GM19463 (cell line): ENCODE data around the gene NAA10.

Source experiments
- ATAC-seq: cut with Tn5 transposase; IDR thresholded peaks from one replicate; pipeline ENCODE4 v1.9.1; 2021; ENCODE audit warnings: mild to moderate bottlenecking, moderate library complexity; ENCODE audit not compliant: unreplicated experiment

Gene NAA10

GRCh38 chrX:153911798-153912197 lies 23.0 kb downstream of the NAA10 start:
- no peak for ATAC-seq

DNA sequence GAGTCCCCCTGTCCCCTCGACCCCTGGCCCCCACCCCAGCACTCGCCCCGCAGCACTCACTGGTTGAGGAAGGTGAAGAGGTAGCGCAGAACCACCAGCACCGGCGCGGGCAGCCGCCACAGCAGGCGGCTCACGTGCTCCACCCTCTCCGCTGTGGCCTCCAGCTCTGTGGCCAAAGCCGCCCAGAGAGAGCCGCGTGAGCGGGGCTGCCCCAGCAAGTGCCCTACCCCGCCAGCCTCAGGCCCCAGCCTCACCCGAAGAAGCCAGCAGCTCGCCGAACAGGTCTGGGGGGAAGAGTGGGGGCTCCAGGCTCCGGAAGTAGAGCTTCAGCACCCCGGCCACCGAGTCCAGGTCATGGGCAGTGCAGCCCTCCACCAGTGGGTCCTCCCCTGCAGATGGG lies 24.4 kb downstream of the NAA10 start:
- ATAC-seq, result no peak

DNA sequence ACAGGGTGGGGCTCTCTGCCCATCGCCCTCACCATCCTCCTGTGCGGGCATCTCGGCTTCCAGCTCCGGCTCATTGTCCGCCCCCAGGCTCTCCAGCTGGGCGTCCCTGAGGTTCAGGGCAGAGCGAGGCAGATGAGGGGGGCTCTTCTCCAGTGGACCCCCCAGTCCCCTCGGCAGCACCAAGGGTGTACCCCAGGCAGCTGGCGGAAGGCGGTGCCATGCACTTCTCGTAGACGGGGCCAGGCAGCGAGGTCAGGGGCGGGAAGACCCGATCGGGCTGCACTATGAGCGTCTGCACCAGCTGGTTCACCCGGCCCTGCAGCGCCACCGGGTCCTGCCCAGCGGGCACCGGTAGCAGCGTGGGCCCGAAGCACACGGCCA lies 24.9 kb downstream of the NAA10 start:
- ATAC-seq, result no peak

- no peak for ATAC-seq
These were observed 25.5 kb downstream of the NAA10 start for GRCh38 chrX:153909024-153909979.

DNA sequence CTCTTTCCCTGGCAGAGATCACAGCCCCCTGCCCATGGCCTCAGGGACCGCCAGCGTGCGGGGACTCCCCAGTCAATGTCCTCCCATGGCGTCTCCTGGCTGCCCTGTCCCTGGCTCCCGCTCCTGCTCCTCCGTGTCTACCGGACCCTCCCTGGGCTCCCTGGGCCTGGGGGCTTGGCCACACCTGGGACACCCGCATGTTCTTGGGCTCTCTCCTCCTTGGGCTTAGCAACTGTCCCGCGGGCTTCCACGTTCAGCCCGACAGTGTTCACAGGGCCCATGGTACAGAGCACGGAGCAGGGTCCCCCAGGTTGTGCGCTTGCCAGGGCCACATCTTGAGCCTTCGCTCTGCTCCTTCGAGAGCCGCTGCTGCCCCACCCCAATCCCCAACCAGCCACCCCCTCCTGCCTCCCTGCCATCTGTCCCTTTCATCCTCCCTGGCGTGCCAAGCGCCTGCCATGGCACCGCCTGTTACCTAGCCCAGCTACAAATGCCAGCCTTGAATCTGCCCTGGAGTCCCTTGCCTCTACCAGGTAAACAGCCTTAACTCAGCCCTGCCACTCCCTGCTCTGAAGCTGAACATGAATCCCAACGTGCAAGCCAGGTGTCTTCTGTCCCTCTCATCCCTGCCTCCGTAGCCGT lies 26.5 kb downstream of the NAA10 start:
- no peak for ATAC-seq

DNA sequence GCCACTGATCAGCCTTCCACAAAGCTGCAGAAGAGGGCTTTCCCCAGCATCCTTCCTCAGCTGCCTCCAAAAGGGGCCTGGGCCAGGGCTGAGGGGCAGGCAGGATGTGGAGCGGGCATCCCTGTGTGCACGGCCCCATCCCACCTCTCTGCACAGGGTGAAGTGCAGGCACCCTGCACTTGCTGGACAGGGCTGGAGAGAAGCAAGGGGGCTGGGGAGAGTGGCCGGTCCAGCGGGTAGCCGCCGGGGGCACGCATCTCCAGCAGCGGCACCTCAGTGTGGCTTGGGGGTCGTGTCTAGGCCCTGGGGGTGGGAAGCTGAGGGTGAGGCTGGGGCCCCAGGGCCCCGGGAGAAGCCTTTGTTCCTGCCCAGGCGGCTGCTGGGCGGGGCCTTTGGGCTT lies 27.4 kb downstream of the NAA10 start:
- ATAC-seq, result no peak

GRCh38 chrX:153906126-153906917 lies 28.5 kb downstream of the NAA10 start:
- no peak for ATAC-seq

DNA sequence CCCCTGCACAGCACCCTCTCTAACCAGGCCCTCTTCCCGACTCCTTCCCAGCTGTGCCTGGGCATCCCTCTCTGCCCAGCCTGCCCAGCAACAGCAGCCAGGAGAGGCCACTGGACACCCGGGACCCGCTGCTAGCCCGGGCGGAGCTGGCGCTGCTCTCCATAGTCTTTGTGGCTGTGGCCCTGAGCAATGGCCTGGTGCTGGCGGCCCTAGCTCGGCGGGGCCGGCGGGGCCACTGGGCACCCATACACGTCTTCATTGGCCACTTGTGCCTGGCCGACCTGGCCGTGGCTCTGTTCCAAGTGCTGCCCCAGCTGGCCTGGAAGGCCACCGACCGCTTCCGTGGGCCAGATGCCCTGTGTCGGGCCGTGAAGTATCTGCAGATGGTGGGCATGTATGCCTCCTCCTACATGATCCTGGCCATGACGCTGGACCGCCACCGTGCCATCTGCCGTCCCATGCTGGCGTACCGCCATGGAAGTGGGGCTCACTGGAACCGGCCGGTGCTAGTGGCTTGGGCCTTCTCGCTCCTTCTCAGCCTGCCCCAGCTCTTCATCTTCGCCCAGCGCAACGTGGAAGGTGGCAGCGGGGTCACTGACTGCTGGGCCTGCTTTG lies 29.2 kb downstream of the NAA10 start:
- no peak for ATAC-seq

DNA sequence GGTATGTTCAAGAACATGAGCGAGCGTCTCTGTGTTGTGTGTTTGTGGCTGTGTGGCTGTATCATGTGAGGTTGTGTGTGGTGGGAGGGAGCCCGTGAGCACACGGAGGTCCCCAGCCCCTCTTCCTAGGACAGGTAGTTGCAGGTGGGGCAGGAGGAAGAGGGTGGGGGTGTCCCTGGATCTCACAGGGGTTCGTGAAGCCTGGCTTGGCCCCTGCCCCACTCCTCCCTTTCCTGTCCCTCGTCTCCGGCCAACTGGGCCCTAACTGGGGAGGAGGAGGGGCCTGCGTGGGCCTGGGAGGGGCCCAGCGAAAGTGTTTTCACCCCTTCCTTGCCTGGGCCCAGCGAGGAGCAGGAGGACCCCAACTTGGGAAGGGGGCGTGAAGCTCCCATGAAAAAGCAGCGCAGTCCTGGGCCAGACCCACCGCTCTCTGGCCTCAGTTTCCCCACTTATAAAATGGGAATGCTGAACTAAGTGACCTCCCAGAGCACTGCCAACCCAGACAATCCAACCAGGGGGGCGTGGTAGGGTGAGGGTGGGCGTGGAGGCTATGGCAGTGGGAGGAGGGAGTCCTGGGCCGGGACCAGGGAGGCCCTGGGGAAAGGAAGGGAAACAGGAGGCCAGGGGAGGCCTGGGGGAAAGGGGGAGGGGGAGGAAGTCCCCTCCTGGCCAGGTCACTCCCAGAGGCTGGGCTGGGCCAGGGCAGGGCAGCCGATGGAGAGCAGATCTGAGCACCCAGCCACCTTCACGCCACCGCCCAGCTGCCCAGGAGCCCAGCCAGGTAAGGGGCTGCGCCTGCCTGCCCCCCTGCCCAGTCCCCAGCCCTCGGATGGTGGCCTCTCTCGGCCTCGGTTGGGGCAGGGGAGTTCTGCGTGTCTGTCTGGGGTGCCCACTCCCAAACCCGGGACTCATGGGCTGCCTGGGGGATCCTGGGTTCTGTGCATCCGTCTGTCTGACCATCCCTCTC lies 30.6 kb downstream of the NAA10 start, which contains the start of gene AVPR2:
Gene AVPR2, plus strand, starts transcription at position 683 of the 967 bp plus-strand sequence. CDS start 473 bp downstream, outside the sequence.
- no peak for ATAC-seq

DNA sequence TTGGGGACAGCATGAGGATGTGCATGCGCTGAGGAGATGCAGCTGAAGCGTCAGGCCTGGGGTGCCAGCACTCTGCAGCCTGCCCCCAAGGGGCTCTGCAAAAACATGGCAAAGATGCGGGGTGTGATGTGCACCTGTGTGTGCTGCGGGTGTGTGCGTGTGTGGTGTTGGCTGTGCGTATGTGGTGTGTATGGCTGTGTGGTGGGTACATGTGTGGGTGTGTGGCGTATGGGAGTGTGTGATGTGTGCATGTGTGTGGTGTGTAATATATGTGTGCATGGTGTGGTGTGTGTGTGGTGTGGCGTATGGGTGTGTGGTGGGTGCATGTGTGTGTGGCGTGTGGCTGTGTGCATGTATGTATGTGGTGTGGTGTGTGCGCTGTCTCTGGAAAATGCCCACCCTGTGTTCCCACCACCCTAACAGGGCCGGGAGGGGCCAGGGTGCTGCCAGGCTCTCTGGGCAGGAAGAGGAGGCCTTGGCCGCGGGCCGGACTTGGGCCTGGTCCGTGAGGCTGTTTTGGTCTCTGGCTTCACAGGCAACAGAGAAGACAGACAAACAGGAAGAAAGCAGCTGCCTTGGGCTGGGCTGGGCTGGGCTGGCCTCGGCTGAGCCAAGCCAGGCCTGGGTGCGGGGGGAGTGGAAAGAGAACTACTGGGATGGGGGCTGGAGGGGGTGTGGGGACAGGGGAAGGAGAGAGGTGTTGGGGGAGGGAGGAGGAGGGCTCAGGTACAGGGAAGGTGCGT lies 31.4 kb downstream of the NAA10 start:
- no peak for ATAC-seq

DNA sequence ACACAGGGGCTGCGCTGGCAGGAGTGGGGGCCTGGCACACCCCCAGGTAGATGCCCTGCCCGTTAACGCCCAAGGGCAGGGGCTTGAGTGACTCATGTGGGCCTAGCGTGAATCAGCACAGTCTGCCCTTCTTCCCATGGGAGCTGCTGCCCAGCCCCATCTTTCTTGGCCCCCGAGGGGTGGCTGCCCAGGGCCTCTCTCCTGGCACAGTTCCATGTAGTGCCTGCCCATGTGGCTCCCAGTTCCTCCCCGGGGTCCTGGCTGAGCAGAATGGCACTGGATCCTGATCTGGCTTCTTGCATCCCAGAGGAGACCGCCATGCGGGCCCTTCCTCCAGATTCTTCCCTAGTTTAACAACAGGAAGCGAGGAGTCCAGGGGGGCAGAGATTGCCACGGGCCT lies 32.5 kb downstream of the NAA10 start:
- ATAC-seq, result no peak

- no peak for ATAC-seq
These were observed 33.1 kb downstream of the NAA10 start for GRCh38 chrX:153901753-153902140.

- ATAC-seq, result peak; percentile 87
These were observed 33.7 kb downstream of the NAA10 start for GRCh38 chrX:153900831-153901752.

GRCh38 chrX:153897899-153898298 lies 36.9 kb downstream of the NAA10 start:
- no peak for ATAC-seq

GRCh38 chrX:153889123-153889522 lies 45.7 kb downstream of the NAA10 start:
- no peak for ATAC-seq

DNA sequence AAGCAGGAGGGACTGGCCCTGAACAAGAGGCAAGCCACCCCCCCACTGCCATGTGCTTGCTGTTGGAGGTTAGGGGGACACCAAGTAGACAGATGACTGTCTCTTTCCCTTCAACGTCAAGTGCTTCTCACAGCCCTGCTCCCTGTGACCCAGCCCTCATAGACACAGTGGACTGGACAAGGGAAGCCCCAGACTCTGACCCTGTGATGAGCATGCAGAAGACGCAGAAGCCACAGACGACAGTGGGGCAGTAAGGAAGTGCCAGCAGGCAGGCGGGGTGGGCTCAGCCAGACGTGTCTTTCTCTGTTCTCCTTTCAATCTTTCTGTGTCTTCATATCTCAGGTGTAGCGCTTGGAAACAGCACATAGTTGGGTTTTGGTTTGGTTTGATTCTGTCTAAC lies 46.5 kb downstream of the NAA10 start:
- ATAC-seq, result peak; percentile 67

GRCh38 chrX:153887385-153887784 lies 47.5 kb downstream of the NAA10 start:
- ATAC-seq, result no peak

DNA sequence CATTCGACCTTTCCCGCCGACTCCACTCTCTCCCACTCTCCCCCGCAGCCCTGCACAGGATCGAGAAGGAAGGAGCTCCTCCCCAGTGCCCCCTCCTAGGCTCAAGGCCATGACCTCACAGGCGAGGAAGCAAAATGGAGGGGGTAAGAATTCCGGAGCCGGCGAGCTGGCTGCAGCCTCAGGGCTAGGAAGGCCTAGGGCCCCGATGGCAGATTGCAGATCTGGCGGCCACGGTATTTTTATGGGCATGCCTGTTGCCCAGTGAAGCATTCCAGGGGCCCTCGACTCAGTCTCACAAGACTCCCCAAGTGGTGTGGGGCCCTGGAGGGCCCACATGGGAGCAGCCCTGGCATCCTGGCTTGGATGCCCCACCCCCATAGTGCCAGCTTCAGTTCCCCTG lies 47.9 kb downstream of the NAA10 start:
- ATAC-seq, result no peak
